Sigmoid colon (tissue), 4 donors: ENCODE data around the gene PRIMPOL.

Experiments
- CTCF ChIP-seq, 4 experiments: fragments of 450-650 bp in 3 of 4; fragments of 200-600 bp in 1 of 4; IDR thresholded peaks; one replicate each; pipeline ENCODE4 v1.5.1; 2016 to 2019; ENCODE audit warnings: antibody characterized with exemption in 4 of 4, mild to moderate bottlenecking in 3 of 4, moderate library complexity in 2 of 4
- EP300 ChIP-seq, 4 donors: sonication (generic); formaldehyde crosslinking; IDR thresholded peaks; one replicate each; pipeline ENCODE4 v1.6.1; 2017; ENCODE audit warnings: antibody characterized with exemption in 4 of 4
- POLR2A ChIP-seq, 2 donors: fragments of 450-650 bp; IDR thresholded peaks; one replicate each; pipeline ENCODE4 v1.6.1; 2016; ENCODE audit warnings: antibody characterized with exemption in 2 of 2, mild to moderate bottlenecking in 2 of 2, moderate library complexity in 2 of 2
- POLR2AphosphoS5 ChIP-seq, 4 donors: sonication (generic); formaldehyde crosslinking; IDR thresholded peaks; one replicate each; pipeline ENCODE4 v1.6.1; 2017; ENCODE audit warnings: antibody characterized with exemption in 4 of 4

- TF ChIP-seq CTCF (IDR thresholded peaks at IDR 0.05): no peak
- TF ChIP-seq POLR2AphosphoS5 (IDR thresholded peaks at IDR 0.05): no peak
- TF ChIP-seq POLR2A (IDR thresholded peaks at IDR 0.05): no peak
- no peak for TF ChIP-seq EP300 (IDR thresholded peaks at IDR 0.05)
Measured at GRCh38 chr4:184644553-184645307, 4.8 kb upstream of the PRIMPOL start.
